ENCODE results near the gene SUPT4H1.

SUPT4H1 gene

GRCh38 chr17:58370309-58370708 is 18.3 kb upstream of the SUPT4H1 start:
- no peak for DNase-seq (ENCODE audit: low read depth)
- no peak overlapping the region for H3K4me3 ChIP-seq (ENCODE audit: control insufficient read depth, low read depth, low read length)
- TF ChIP-seq CTCF (IDR thresholded peaks at IDR 0.05; ENCODE audit: control insufficient read depth, insufficient read depth, low read depth, low read length, missing control alignments) = no peak

- TF ChIP-seq CTCF (IDR thresholded peaks at IDR 0.05; ENCODE audit: control insufficient read depth, insufficient read depth, low read depth, low read length, missing control alignments) = no peak
- DNase-seq (ENCODE audit: low read depth) = no peak
- no peak overlapping the region for H3K4me3 ChIP-seq (ENCODE audit: control insufficient read depth, low read depth, low read length)
Measured at GRCh38 chr17:58369214-58370031, 17.4 kb upstream of the SUPT4H1 start.

- H3K4me3 ChIP-seq (ENCODE audit: control insufficient read depth, low read depth, low read length) = no peak overlapping the region
Measured at GRCh38 chr17:58368860-58369213, 16.8 kb upstream of the SUPT4H1 start.

GRCh38 chr17:58367461-58367860 is 15.5 kb upstream of the SUPT4H1 start:
- no peak for TF ChIP-seq CTCF (IDR thresholded peaks at IDR 0.05; ENCODE audit: control insufficient read depth, insufficient read depth, low read depth, low read length, missing control alignments)
- no peak for DNase-seq (ENCODE audit: low read depth)
- H3K4me3 ChIP-seq (ENCODE audit: control insufficient read depth, low read depth, low read length) = no peak overlapping the region

More at GRCh38 chr17:58368860-58369213, 16.8 kb upstream of the SUPT4H1 start:
- TF ChIP-seq CTCF (IDR thresholded peaks at IDR 0.05; ENCODE audit: control insufficient read depth, insufficient read depth, low read depth, low read length, missing control alignments) = no peak
- DNase-seq (ENCODE audit: low read depth) = no peak

GRCh38 chr17:58365980-58366595 is 14.1 kb upstream of the SUPT4H1 start:
- H3K4me3 ChIP-seq (ENCODE audit: control insufficient read depth, low read depth, low read length) = no peak overlapping the region
- no peak for DNase-seq (ENCODE audit: low read depth)
- no peak for TF ChIP-seq CTCF (IDR thresholded peaks at IDR 0.05; ENCODE audit: control insufficient read depth, insufficient read depth, low read depth, low read length, missing control alignments)

GRCh38 chr17:58365185-58365979 is 13.4 kb upstream of the SUPT4H1 start:
- no peak overlapping the region for H3K4me3 ChIP-seq (ENCODE audit: control insufficient read depth, low read depth, low read length)
- no peak for DNase-seq (ENCODE audit: low read depth)
- TF ChIP-seq CTCF (IDR thresholded peaks at IDR 0.05; ENCODE audit: control insufficient read depth, insufficient read depth, low read depth, low read length, missing control alignments) = no peak
